HUDEP-2 (cell line): ENCODE measurements around the gene NID1.
"Not testable (repeated sequence)": the region's sequence is repeated elsewhere in the genome, so short reads cannot be mapped to it uniquely, and the experiment has no call there.

ENCODE experiments used
- DNase-seq, 76 experiments: peaks; one replicate each; lab custom pipeline; 2025; ENCODE audit not compliant: unreplicated experiment in 76 of 76; lab: John Stamatoyannopoulos, UW

Gene NID1

GRCh38 chr1:236033336-236033735 lies 31.6 kb downstream of the NID1 start:
- DNase-seq, result no peak

GRCh38 chr1:236030534-236030933 lies 34.4 kb downstream of the NID1 start:
- DNase-seq, result no peak

GRCh38 chr1:236029428-236029940 lies 35.4 kb downstream of the NID1 start:
- no peak for DNase-seq

- no peak for DNase-seq
Measured at GRCh38 chr1:236027104-236027503, 37.8 kb downstream of the NID1 start.

- no peak for DNase-seq
Measured at GRCh38 chr1:236025836-236026235, 39.1 kb downstream of the NID1 start.

- DNase-seq, result no peak
Measured at GRCh38 chr1:236024641-236025040, 40.2 kb downstream of the NID1 start.

- no peak for DNase-seq
Measured at GRCh38 chr1:236023926-236024565, 40.8 kb downstream of the NID1 start.

- no peak for DNase-seq
Measured at GRCh38 chr1:236021424-236022135, 43.3 kb downstream of the NID1 start.

GRCh38 chr1:236020359-236021219 lies 44.3 kb downstream of the NID1 start:
- DNase-seq, result no peak

- DNase-seq, result no peak
Measured at GRCh38 chr1:236018885-236019453, 45.9 kb downstream of the NID1 start.

GRCh38 chr1:236016782-236017400 lies 48.0 kb downstream of the NID1 start:
- DNase-seq, result no peak

GRCh38 chr1:236016083-236016482 lies 48.8 kb downstream of the NID1 start:
- no peak for DNase-seq

GRCh38 chr1:236015539-236015938 lies 49.4 kb downstream of the NID1 start:
- no peak for DNase-seq

GRCh38 chr1:236013330-236013729 lies 51.6 kb downstream of the NID1 start:
- DNase-seq, result no peak

GRCh38 chr1:236011641-236012040 lies 53.2 kb downstream of the NID1 start:
- no peak for DNase-seq

- DNase-seq, result no peak
Measured at GRCh38 chr1:236010443-236010842, 54.4 kb downstream of the NID1 start.

GRCh38 chr1:236009857-236010256 lies 55.0 kb downstream of the NID1 start:
- DNase-seq, result no peak

GRCh38 chr1:236009191-236009590 lies 55.7 kb downstream of the NID1 start:
- no peak for DNase-seq

- no peak for DNase-seq
Measured at GRCh38 chr1:236007781-236008180, 57.1 kb downstream of the NID1 start.

GRCh38 chr1:236003058-236003457 lies 61.8 kb downstream of the NID1 start:
- DNase-seq, result not testable (repeated sequence)

- no peak for DNase-seq
Measured at GRCh38 chr1:236002572-236002971, 62.3 kb downstream of the NID1 start.
